Measurements from ENCODE around the gene HLA-G. TPM values are rescaled to one million over a fixed set of nuclear protein-coding genes. Genes with fewer than 3 reads are reported as not detected.

HLA-G gene
- total RNA-seq, 2 experiments from 2014 or later: 2.7 to 2.9 TPM

DNA sequence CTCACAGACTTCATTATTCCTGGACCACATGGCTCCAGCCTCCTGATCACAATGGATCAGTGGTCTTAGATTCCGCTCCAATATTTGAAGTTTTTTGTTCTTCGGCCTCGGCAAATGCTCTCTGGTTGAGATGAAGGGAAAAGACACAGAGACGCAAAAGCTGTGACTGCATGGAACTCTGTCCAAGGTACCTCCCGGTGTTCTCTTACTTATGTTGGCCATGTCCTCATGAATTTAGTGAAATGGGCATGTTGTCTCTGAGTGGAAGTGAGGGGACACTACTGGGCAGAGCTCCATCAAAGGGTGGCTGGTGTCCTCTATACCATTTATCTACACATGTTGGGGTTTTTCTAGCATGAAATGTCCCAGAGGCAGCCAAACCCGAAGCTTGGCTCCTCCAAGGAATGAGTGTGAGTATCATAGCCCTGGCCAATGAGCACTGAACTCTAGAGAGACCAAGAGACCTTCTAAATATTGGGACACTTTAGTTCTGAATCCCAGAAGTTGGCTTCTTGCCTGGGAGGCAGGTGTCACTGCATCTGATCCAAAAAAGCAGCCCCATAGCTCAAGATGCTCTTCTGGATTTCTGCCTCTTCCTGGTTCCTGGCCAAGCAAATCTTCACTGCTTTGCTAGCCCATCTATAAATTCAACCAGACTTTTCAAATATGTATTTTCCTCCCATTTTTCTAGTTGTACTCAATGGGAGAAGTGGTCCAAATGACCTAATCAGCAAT is 34.1 kb downstream of the HLA-G start:
- H3K27ac Mint-ChIP-seq: no peak overlapping the region
- Histone ChIP-seq H3K4me1 (ENCODE audit: insufficient read depth, low read length) (no peaks in the 10 kb centered on the region), H3K9me3 (ENCODE audit: control insufficient read depth in 1 of 2, insufficient read depth in 1 of 2, low read length in 2 of 2) (no peaks in the 10 kb centered on the region), H3K4me3 (ENCODE audit: low read length) (no peak overlapping the region), H3K27ac (ENCODE audit: low read depth in 1 of 2, low read length in 2 of 2) (no peak overlapping the region), H3K27me3 (ENCODE audit: control insufficient read depth in 1 of 2, insufficient read depth in 2 of 2, low read length in 2 of 2) (peaks cover 11 to 23% of the 10 kb centered on the region in 2 experiments), H3K36me3 (ENCODE audit: insufficient read depth, low read length) (no peaks in the 10 kb centered on the region)
- ChIA-PET CTCF (no interaction called here), POLR2A (interaction anchor here (0.7 to 1.6 kb wide), 2 partner anchors 103 to 498 kb away, joined by 3 to 4 read pairs; no protein-coding TSS in a partner anchor)
- DNase-seq (peak in 1 of 14 experiments; percentile 0), ATAC-seq (ENCODE audit: poor library complexity) (no peak)
- no peaks in the 10 kb centered on the region for H3K9me3 Mint-ChIP-seq
- intact Hi-C loops (cut with DNase I, micrococcal nuclease): no loop called here
- H3K4me3 Mint-ChIP-seq: no peak overlapping the region
- peaks cover 54% of the 10 kb centered on the region for H3K27me3 Mint-ChIP-seq
- no peak for TF ChIP-seq CTCF (IDR thresholded peaks at IDR 0.05)
- no peaks in the 10 kb centered on the region for H3K36me3 Mint-ChIP-seq (ENCODE audit: low read depth)
- no peaks in the 10 kb centered on the region for H3K4me1 Mint-ChIP-seq (ENCODE audit: low read depth)

- H3K36me3 ChIP-seq (ENCODE audit: insufficient read depth, low read length): no peaks in the 10 kb centered on the region
- H3K4me3 ChIP-seq (ENCODE audit: low read length): no peak overlapping the region
- ChIA-PET POLR2A (no interaction called here), CTCF (interaction anchor here (1.4 kb wide), 1 partner anchor 104 kb away, joined by 3 read pairs; no protein-coding TSS in a partner anchor)
- no peaks in the 10 kb centered on the region for H3K9me3 ChIP-seq (ENCODE audit: control insufficient read depth in 1 of 2, insufficient read depth in 1 of 2, low read length in 2 of 2)
- no peaks in the 10 kb centered on the region for H3K9me3 Mint-ChIP-seq
- H3K27ac Mint-ChIP-seq: no peak overlapping the region
- H3K27ac ChIP-seq (ENCODE audit: low read depth in 1 of 2, low read length in 2 of 2): no peak overlapping the region
- no peaks in the 10 kb centered on the region for H3K4me1 ChIP-seq (ENCODE audit: insufficient read depth, low read length)
- ATAC-seq (ENCODE audit: poor library complexity): no peak
- no peak for TF ChIP-seq CTCF (IDR thresholded peaks at IDR 0.05)
- H3K4me1 Mint-ChIP-seq (ENCODE audit: low read depth): no peaks in the 10 kb centered on the region
- H3K27me3 ChIP-seq (ENCODE audit: control insufficient read depth in 1 of 2, insufficient read depth in 2 of 2, low read length in 2 of 2): peaks cover 11 to 23% of the 10 kb centered on the region in 2 experiments
- intact Hi-C loops (cut with DNase I, micrococcal nuclease): no loop called here
- H3K4me3 Mint-ChIP-seq: no peak overlapping the region
- DNase-seq: peak in 1 of 14 experiments; percentile 0
- H3K27me3 Mint-ChIP-seq: peaks cover 63% of the 10 kb centered on the region
- H3K36me3 Mint-ChIP-seq (ENCODE audit: low read depth): no peaks in the 10 kb centered on the region
These were observed 36.6 kb downstream of the HLA-G start for GRCh38 chr6:29864037-29864810.

- H3K36me3 ChIP-seq (ENCODE audit: insufficient read depth, low read length): no peaks in the 10 kb centered on the region
- no peaks in the 10 kb centered on the region for H3K4me1 ChIP-seq (ENCODE audit: insufficient read depth, low read length)
- no peaks in the 10 kb centered on the region for H3K4me1 Mint-ChIP-seq (ENCODE audit: low read depth)
- H3K27me3 ChIP-seq (ENCODE audit: control insufficient read depth in 1 of 2, insufficient read depth in 2 of 2, low read length in 2 of 2): peaks cover 11 to 22% of the 10 kb centered on the region in 2 experiments
- H3K9me3 ChIP-seq (ENCODE audit: control insufficient read depth in 1 of 2, insufficient read depth in 1 of 2, low read length in 2 of 2): no peaks in the 10 kb centered on the region
- TF ChIP-seq CTCF (IDR thresholded peaks at IDR 0.05): no peak
- no peak overlapping the region for H3K27ac Mint-ChIP-seq
- no peak overlapping the region for H3K27ac ChIP-seq (ENCODE audit: low read depth in 1 of 2, low read length in 2 of 2)
- no peaks in the 10 kb centered on the region for H3K36me3 Mint-ChIP-seq (ENCODE audit: low read depth)
- ATAC-seq (ENCODE audit: poor library complexity) (no peak), DNase-seq (peak in 1 of 14 experiments; percentile 0)
- H3K27me3 Mint-ChIP-seq: peaks cover 53% of the 10 kb centered on the region
- no peak overlapping the region for H3K4me3 Mint-ChIP-seq
- intact Hi-C loops (cut with DNase I, micrococcal nuclease): no loop called here
- CTCF ChIA-PET: no interaction called here
- POLR2A ChIA-PET: no interaction called here
- no peaks in the 10 kb centered on the region for H3K9me3 Mint-ChIP-seq
- no peak overlapping the region for H3K4me3 ChIP-seq (ENCODE audit: low read length)
These were observed 38.0 kb downstream of the HLA-G start for GRCh38 chr6:29865631-29866030.
